ENCODE data around the gene GALNTL6. TPM values are rescaled to one million over a fixed set of nuclear protein-coding genes. Genes with fewer than 3 reads are reported as not detected.

Gene GALNTL6
- total RNA-seq: not detected in 2 replicates

DNA sequence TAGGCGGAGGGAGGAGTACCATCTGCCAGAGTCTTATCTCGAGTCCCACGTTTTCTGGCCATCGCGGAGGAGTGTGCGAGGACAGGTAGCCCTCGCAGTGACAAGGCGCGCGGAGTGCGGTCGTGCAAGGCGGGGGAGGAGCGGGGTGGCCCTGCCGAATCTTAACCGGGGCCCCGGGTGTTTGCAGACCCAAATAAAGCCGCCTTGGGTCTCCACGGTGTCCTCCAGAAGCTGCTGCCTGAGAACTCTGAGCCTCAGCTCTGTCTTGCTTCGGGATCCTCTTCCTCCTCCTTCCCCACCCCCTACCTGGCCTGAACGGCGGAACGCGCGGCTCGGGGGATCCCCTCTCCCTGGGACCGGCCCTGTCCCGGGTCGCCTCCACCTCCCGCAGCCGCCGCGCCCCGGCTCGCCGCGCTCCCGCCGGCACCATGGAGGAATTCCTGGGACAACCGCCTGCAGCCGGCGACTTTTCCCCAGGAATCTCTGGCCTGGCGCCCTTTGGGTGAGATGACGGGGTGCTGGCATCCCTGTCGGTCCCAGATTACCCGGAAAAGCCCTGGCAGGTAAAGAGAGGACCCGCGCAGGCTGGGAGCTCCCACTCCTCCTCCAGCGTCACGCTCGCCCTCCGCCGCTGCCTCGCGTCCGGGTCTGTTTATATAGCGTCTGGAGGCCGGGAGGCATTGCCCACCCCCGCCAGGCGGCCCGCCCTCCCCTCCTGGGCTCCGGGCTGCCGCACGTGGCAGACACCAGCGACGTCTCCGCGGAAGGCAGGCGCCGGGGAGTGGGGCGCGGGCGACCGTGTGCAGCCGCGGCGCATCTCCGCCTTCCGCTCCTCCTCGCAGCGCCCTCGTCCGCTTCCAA is at the start of gene GALNTL6:
Gene GALNTL6 (plus strand): TSS at position 740 of the 861 bp plus-strand sequence.

